ENCODE data around the gene KRTAP5-9.
"Not testable (repeated sequence)": the region's sequence is repeated elsewhere in the genome, so short reads cannot be mapped to it uniquely, and the experiment has no call there.

The KRTAP5-9 gene

DNA sequence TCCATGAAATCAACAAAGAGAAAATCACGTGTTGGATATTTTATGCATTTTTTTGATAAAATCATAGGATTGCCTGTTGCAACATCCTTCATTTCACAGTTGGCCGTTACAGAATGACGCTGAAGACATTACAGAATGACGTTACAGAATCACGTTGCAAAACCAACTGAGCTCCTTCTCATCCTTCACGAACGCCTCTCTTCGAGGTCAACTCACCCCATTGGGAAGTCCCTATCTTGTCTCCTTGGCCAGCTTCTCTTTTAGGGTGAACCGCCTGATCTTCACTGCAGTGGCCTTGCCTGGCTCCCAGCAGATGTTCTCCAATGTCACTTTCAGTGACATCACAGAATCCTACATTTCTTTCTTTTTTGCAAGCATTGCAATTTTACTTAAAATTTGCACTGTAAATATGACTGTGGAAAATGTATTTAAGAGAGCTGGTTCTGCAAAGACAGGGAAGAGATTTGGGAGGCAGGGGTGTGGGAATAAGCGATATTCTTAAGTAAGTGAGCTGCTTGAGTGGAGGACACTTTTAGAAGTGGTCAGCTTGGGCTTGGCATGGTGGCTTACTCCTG is 16.1 kb upstream of the KRTAP5-9 start:
- DNase-seq (ENCODE audit: low read depth) = no peak
- TF ChIP-seq, protein P1, sequence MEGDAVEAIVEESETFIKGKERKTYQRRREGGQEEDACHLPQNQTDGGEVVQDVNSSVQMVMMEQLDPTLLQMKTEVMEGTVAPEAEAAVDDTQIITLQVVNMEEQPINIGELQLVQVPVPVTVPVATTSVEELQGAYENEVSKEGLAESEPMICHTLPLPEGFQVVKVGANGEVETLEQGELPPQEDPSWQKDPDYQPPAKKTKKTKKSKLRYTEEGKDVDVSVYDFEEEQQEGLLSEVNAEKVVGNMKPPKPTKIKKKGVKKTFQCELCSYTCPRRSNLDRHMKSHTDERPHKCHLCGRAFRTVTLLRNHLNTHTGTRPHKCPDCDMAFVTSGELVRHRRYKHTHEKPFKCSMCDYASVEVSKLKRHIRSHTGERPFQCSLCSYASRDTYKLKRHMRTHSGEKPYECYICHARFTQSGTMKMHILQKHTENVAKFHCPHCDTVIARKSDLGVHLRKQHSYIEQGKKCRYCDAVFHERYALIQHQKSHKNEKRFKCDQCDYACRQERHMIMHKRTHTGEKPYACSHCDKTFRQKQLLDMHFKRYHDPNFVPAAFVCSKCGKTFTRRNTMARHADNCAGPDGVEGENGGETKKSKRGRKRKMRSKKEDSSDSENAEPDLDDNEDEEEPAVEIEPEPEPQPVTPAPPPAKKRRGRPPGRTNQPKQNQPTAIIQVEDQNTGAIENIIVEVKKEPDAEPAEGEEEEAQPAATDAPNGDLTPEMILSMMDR (IDR thresholded peaks at IDR 0.05; ENCODE audit: low read depth, low read length, missing control alignments) = no peak
- no peak overlapping the region for H3K4me3 ChIP-seq (ENCODE audit: low read depth, low read length)

DNA sequence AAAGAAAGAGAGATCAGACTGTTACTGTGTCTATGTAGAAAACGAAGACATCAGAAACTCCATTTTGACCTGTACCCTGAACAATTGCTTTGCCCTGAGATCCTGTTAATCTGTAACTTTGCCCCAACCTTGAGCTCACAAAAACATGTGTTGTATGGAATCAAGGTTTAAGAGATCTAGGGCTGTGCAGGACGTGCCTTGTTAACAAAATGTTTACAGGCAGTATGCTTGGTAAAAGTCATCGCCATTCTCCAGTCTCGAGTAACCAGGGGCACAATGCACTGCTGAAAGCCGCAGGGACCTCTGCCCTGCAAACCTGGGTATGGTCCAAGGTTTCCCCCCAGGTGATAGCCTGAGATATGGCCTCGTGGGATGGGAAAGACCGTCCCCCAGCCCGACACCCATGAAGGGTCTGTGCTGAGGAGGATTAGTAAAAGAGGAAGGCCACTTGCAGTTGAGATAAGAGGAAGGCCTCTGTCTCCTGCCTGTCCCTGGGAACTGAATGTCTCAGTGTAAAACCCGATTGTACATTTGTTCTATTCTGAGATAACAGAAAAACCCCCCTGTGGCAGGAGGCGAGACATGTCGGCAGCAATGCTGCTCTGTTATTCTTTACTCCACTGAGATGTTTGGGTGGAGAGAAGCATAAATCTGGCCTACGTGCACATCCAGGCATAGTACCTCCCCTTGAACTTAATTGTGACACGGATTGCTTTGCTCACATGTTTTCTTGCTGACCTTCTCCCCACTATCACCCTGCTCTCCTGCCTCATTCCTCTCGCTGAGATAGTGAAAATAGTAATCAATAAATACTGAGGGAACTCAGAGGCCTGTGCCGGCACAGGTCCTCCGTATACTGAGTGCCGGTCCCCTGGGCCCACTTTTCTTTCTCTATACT is 13.3 kb upstream of the KRTAP5-9 start:
- not testable (repeated sequence) for DNase-seq (ENCODE audit: low read depth); H3K4me3 ChIP-seq (ENCODE audit: low read depth, low read length)

DNA sequence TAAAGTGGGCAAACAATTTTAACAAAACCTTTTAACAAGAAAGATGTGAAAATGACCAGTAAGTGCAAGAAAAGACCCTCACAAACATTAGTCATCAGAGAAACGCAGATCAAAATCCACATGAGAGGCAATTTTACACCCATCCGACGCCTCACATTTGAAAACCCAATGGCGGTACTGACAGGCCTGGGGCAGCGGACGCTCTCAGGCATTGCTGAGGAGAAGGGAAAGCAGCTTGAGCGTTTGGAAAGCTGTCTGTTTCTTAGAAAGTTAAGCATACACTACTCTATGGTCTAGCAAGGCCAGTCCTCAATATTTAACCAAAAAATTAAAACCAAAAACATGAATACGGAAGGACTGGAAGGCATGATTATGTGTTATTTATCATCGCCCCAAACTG is 12.4 kb upstream of the KRTAP5-9 start:
- no peak for DNase-seq (ENCODE audit: low read depth)
- H3K4me3 ChIP-seq (ENCODE audit: low read depth, low read length) = no peak overlapping the region
- TF ChIP-seq, protein P1 (IDR thresholded peaks at IDR 0.05; ENCODE audit: low read depth, low read length, missing control alignments) = no peak

DNA sequence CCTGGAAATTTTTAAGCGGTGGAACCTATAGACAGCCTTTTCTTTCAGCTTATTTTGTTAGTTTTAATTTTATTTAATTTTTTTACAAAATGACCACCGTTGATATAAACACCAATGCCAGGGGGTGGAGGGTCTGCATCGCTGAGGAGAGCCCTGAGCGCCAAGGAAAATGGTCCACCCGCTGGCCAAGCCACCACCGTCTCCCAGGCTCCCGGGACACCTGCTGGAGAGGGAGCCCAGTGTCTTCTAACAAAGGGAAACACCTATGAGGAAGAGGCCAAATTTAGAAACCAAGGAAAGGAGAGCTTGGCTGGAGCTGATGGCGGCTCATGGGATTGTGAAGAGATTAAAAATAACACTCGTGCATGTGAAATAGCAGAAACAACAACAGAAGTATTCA is 10.7 kb upstream of the KRTAP5-9 start:
- TF ChIP-seq, protein P1 (IDR thresholded peaks at IDR 0.05; ENCODE audit: low read depth, low read length, missing control alignments) = no peak
- no peak for DNase-seq (ENCODE audit: low read depth)
- no peak overlapping the region for H3K4me3 ChIP-seq (ENCODE audit: low read depth, low read length)

DNA sequence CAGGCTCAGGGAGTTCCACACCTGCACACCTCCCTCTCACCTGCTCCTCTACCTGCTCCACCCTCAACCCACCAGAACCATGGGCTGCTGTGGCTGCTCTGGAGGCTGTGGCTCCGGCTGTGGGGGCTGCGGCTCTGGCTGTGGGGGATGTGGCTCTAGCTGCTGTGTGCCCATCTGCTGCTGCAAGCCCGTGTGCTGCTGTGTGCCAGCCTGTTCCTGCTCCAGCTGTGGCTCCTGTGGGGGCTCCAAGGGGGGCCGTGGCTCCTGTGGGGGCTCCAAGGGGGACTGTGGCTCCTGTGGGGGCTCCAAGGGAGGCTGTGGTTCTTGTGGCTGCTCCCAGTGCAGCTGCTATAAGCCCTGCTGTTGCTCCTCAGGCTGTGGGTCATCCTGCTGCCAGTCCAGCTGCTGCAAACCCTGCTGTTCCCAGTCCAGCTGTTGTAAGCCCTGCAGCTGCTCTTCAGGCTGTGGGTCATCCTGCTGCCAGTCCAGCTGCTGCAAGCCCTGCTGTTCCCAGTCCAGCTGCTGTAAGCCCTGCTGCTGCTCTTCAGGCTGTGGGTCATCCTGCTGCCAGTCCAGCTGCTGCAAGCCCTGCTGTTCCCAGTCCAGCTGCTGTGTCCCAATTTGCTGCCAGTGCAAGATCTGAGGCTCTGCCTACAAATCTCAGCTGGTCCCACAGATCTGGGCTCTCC is 10.1 kb upstream of the KRTAP5-9 start, which contains the start of gene KRTAP5-8:
Gene KRTAP5-8, plus strand, starts transcription at position 49 of the 689 bp plus-strand sequence. Its CDS starts 31 bp downstream, at position 80.
- not testable (repeated sequence) for DNase-seq (ENCODE audit: low read depth); H3K4me3 ChIP-seq (ENCODE audit: low read depth, low read length)

DNA sequence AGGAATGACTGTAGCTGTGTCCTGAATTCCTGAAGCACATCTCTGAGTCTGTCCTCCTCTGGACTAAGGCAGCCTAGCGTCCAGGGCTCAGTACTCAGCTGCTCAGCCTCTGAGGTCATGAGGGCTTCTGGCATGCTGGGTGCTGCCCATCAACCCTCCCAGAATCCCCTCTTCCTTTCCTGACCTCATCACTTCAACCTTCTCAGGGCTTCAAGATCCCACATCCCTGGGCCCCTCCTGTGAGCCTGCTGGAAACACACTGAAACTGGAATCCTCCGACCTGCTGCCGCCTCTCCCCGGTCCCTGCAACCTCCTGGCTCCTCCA is 9.6 kb upstream of the KRTAP5-9 start:
- TF ChIP-seq, protein P1 (IDR thresholded peaks at IDR 0.05; ENCODE audit: low read depth, low read length, missing control alignments) = no peak
- DNase-seq (ENCODE audit: low read depth) = no peak
- H3K4me3 ChIP-seq (ENCODE audit: low read depth, low read length) = no peak overlapping the region

DNA sequence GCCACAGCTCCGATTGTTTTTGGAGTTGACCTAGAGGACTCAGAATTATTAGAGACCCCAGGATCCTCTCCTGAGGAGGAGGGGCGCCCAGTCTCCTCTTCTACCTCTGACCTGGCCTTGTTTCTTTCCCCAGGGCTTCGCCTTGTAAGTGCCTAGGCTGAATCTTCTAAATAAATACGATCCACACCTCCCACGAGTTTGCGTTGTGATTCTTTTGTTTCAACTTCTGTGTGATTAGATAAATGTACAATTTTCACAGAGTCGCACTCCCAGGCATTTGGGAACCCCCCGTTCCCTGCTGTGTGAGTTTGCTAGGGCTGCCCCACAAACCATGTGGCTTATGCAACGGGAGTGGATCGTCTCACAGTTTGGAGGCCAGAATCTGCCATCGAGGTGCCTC is 9.2 kb upstream of the KRTAP5-9 start:
- TF ChIP-seq, protein P1 (IDR thresholded peaks at IDR 0.05; ENCODE audit: low read depth, low read length, missing control alignments) = no peak
- no peak overlapping the region for H3K4me3 ChIP-seq (ENCODE audit: low read depth, low read length)
- no peak for DNase-seq (ENCODE audit: low read depth)

DNA sequence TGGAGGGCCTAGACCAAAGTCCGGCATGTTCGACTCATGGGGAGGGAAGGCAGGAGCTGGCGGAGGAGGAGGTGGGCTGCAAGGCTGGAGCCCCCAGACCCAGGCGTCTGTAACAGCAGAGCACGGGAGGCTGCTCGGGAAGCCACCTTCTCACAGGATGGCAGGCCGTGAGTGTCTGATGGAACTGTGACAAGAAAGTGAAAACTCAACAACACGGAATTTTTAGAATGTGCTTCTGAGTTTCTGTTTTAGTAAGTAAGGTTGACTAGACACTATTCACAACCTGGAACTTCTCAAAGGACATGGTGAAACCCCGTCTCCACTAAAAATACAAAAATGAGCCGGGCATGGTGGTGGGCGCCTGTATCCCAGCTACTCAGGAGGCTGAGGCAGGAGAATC is 8.2 kb upstream of the KRTAP5-9 start:
- not testable (repeated sequence) for H3K4me3 ChIP-seq (ENCODE audit: low read depth, low read length)
- peak; percentile 54 for DNase-seq (ENCODE audit: low read depth)

DNA sequence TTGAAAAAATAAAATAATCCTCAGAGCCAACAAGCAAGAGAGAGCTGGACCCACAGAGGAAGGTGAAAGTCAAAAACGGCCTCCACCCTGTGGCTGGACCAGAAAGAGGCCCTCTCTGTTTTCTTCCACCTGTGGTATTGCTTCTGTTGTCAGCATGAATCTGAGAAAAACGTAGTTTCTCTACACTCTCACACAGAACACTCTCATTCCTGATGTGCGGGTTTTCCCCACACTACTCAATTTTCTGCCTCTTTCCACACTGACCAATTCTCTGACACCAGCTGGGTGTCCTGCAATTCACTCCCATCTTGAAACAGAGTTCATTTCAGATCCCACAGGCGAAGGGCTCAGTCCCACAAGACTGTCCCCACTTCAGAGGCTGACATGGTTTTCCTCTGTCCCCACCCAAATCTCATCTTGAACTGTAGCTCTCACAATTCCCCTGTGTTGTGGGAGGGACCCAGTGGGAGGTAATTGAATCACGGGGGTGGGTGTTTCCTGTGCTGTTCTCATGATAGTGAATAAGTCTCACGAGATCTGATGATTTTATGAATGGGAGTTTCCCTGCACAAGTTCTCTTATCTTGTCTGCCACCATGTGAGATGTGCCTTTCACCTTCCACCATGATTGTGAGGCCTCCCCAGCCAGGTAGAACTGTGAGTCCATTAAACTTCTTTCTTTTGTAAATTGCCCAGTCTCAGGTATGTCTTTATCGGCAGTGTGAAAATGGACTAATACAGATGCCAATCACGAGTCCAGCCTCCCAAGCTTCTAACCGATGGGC is 7.5 kb upstream of the KRTAP5-9 start:
- H3K4me3 ChIP-seq (ENCODE audit: low read depth, low read length) = not testable (repeated sequence)
- DNase-seq (ENCODE audit: low read depth) = peak; percentile 62

All from GM12864 (cell line).